K562 (cell line): Measurements from ENCODE around the gene MED22. TPM values are rescaled to one million over a fixed set of nuclear protein-coding genes. Genes with fewer than 3 reads are reported as not detected.

Experiments used
- ATAC-seq: fragments of 200-7000 bp; cut with Tn5 transposase; 3 replicates; pipeline ENCODE4 v1.9.1; 2020; ENCODE audit warnings: moderate library complexity
- BruUV-seq: library from RNA; stranded (reverse); fragments of 400-500 nt; replicated peaks from 2 replicates; lab custom pipeline; 2021; lab: Mats Ljungman, UMichigan
- CTCF ChIA-PET: fragments of 300-600 bp; formaldehyde crosslinking; extraction: SDS; loops from one replicate; lab custom pipeline; 2021; ENCODE audit warnings: low intra/inter-chr PET ratio; lab: Yijun Ruan, JAX
- POLR2A ChIA-PET: fragments of 300-600, 350-650 bp; sonication (Branson Sonifier 250); formaldehyde crosslinking; extraction: SDS; loops from one replicate; lab custom pipeline; 2021; ENCODE audit warnings: antibody characterized with exemption, inconsistent platforms; lab: Yijun Ruan, JAX
- DNase-seq, 4 experiments: peaks; one replicate each; pipeline versions ENCODE4 v3.0.0 to v3.0.0-alpha.2; 2011 to 2018; ENCODE audit warnings: low spot score in 3 of 4, mixed read lengths in 3 of 4; ENCODE audit errors: extremely low read depth in 1 of 4
- FAIRE-seq: peaks from 2 replicates; lab custom pipeline; 2011; peaks lifted over from hg19 to GRCh38; lab: Jason Lieb, UNC
- H2AFZ ChIP-seq: 2 replicates; pipeline ENCODE4 v1.6.0; 2011; ENCODE audit warnings: low read depth, low read length, control low read depth, inconsistent platforms
- H3K27ac ChIP-seq: fragments of 200-600 bp; 3 replicates; pipeline ENCODE4 v1.8.0; 2011; ENCODE audit warnings: low read depth, mild to moderate bottlenecking, control low read depth, inconsistent platforms, low read length, moderate library complexity, mixed read lengths; ENCODE audit errors: extremely low read depth
- H3K27me3 ChIP-seq, 2 experiments: fragments of 300-600 bp in 1 of 2; 2 replicates in 1 of 2; 3 replicates in 1 of 2; pipeline versions ENCODE4 v1.6.0 to v1.8.0; 2011; ENCODE audit warnings: inconsistent platforms in 2 of 2, low read length in 2 of 2, mild to moderate bottlenecking in 1 of 2, mixed read lengths in 1 of 2, moderate library complexity in 1 of 2; ENCODE audit not compliant: control insufficient read depth in 2 of 2, insufficient read depth in 2 of 2
- H3K36me3 ChIP-seq: fragments of 300-600 bp; 3 replicates; pipeline ENCODE4 v1.8.0; 2011; ENCODE audit warnings: mild to moderate bottlenecking, low read length, inconsistent platforms; ENCODE audit not compliant: control insufficient read depth, insufficient read depth
- H3K4me1 ChIP-seq, 2 experiments: fragments of 200-600 bp in 1 of 2; replicated peaks in 1 of 2; 2 replicates in 1 of 2; 3 replicates in 1 of 2; pipeline versions ENCODE4 v1.5.1 to v1.8.0; 2011; ENCODE audit warnings: inconsistent platforms in 2 of 2, low read length in 2 of 2, mild to moderate bottlenecking in 1 of 2, mixed read lengths in 1 of 2, moderate library complexity in 1 of 2; ENCODE audit not compliant: control insufficient read depth in 2 of 2, insufficient read depth in 2 of 2
- H3K4me2 ChIP-seq: 2 replicates; pipeline ENCODE4 v1.6.1; 2011; ENCODE audit warnings: low read length, control low read depth, inconsistent platforms, mixed read lengths; ENCODE audit not compliant: insufficient read depth
- H3K4me3 ChIP-seq: fragments of 200-600 bp; sonication (generic), shearing (Covaris generic); 2 replicates; pipeline ENCODE4 v1.5.1; 2016; ENCODE audit warnings: control low read depth, inconsistent platforms
- H3K79me2 ChIP-seq: fragments of 200-600 bp; 3 replicates; pipeline ENCODE4 v1.8.0; 2011; ENCODE audit warnings: low read length, inconsistent platforms; ENCODE audit not compliant: control insufficient read depth, insufficient read depth
- H3K9ac ChIP-seq, 2 experiments: 2 replicates each; pipeline versions ENCODE4 v1.6.0 to v1.6.1; 2011; ENCODE audit warnings: low read depth in 2 of 2, low read length in 2 of 2, control low read depth in 1 of 2, inconsistent platforms in 1 of 2, mild to moderate bottlenecking in 1 of 2, mixed read lengths in 1 of 2; ENCODE audit not compliant: insufficient read depth in 1 of 2
- H3K9me1 ChIP-seq: one replicate; pipeline ENCODE4 v1.6.0; 2011; ENCODE audit warnings: inconsistent platforms, mild to moderate bottlenecking, low read length, moderate library complexity; ENCODE audit not compliant: control insufficient read depth, insufficient read depth
- H3K9me3 ChIP-seq: replicated peaks from 2 replicates; pipeline ENCODE4 v1.5.1; 2011; ENCODE audit warnings: low read depth, low read length, inconsistent platforms; ENCODE audit not compliant: control insufficient read depth, insufficient read depth
- H4K20me1 ChIP-seq: replicated peaks from 2 replicates; pipeline ENCODE4 v1.6.1; 2011; ENCODE audit warnings: low read length, inconsistent platforms, mixed read lengths; ENCODE audit not compliant: control insufficient read depth, insufficient read depth
- CHD7 ChIP-seq: fragments of 200-600 bp; sonication (generic); IDR thresholded peaks from one replicate; pipeline ENCODE4 v1.6.1; 2012; ENCODE audit warnings: mild to moderate bottlenecking, low read depth, low read length, inconsistent platforms
- CREM ChIP-seq: IDR thresholded peaks from 2 replicates; pipeline ENCODE4 v1.6.1; 2014; ENCODE audit warnings: antibody characterized with exemption, low read depth
- GATA2 ChIP-seq: sonication (generic); formaldehyde crosslinking; IDR thresholded peaks from 2 replicates; pipeline ENCODE4 v1.4.0; 2020; ENCODE audit warnings: mild to moderate bottlenecking, missing genetic modification reagents
- NFATC3 ChIP-seq: fragments of 450-650 bp; IDR thresholded peaks from 2 replicates; pipeline ENCODE4 v1.6.1; 2017; ENCODE audit warnings: mild to moderate bottlenecking
- NKRF ChIP-seq: fragments of 450-650 bp; IDR thresholded peaks from 2 replicates; pipeline ENCODE4 v1.6.1; 2016; ENCODE audit warnings: borderline replicate concordance
- SAFB ChIP-seq: fragments of 200-400 bp; formaldehyde crosslinking; IDR thresholded peaks from 2 replicates; pipeline ENCODE4 v1.6.1; 2017; ENCODE audit warnings: low read depth, low read length, borderline replicate concordance
- SNRNP70 ChIP-seq: fragments of 200-400 bp; formaldehyde crosslinking; optimal IDR thresholded peaks from 2 replicates; pipeline ENCODE3; 2017; ENCODE audit warnings: low read depth, low read length
- STAG1 ChIP-seq: sonication (generic); formaldehyde crosslinking; IDR thresholded peaks from 2 replicates; pipeline ENCODE4 v1.5.0; 2020; ENCODE audit warnings: missing genetic modification reagents, borderline replicate concordance
- TEAD2 ChIP-seq: fragments of 450-650 bp; IDR thresholded peaks from 2 replicates; pipeline ENCODE4 v1.6.1; 2016; ENCODE audit warnings: missing genetic modification characterization, control low read depth, missing compliant biosample characterization
- ZNF764 ChIP-seq: fragments of 250-450 bp; sonication (Bioruptor Pico); IDR thresholded peaks from 2 replicates; pipeline ENCODE4 v1.4.0; 2020; ENCODE audit warnings: low read depth, mild to moderate bottlenecking, moderate library complexity
- WGBS: fragments of 100-300 bp; shearing (Covaris generic); methylation state at CpG from one replicate; pipeline ENCODE4 v1.1.6; 2016; ENCODE audit warnings: low coverage, mixed read lengths; ENCODE audit not compliant: insufficient coverage; ENCODE audit errors: missing lambda C conversion rate; 5-methylcytosine and 5-hydroxymethylcytosine counted together
- in situ Hi-C: fragments of 300-500 bp; cut with MboI; formaldehyde crosslinking; loops from 4 replicates; pipeline ENCODE4 v1.15.0; 2018; ENCODE audit warnings: inconsistent platforms, mixed read lengths
- intact Hi-C: fragments of 100-400 bp; cut with micrococcal nuclease; formaldehyde crosslinking; loops from 2 replicates; pipeline ENCODE4 v1.14.2; 2022
- polyA plus RNA-seq, 8 experiments: library from polyadenylated mRNA; depleted of rRNA in 4 of 8; stranded (reverse) in 5 of 8; unstranded in 3 of 8; fragments of >200 nt; fragmentation: Nextera tagmentation in 2 of 8; fragmentation: Illumina TruSeq in 1 of 8; extraction: Ambion mirVana in 2 of 8; extraction: Trizol in 1 of 8; gene quantifications; 2 replicates each; pipeline versions ENCODE4 v1.2.1 to v1.2.3, GENCODE V29; 2011 to 2014; ENCODE audit warnings: inconsistent platforms in 1 of 8, missing spikeins in 1 of 8
- total RNA-seq, 7 experiments: library from RNA; depleted of rRNA in 6 of 7; stranded (reverse); fragments of >200 nt in 6 of 7; fragmentation: Illumina TruSeq in 2 of 7; extraction: Trizol in 2 of 7; gene quantifications; 2 replicates each; pipeline versions ENCODE4 v1.2.1 to v1.2.3, GENCODE V29; 2011 to 2021; ENCODE audit warnings: low replicate concordance in 1 of 7

Gene MED22
- total and polyA plus RNA-seq, 9 of the 15 experiments (the other 6 are each of a cell fraction or from before 2014, with no cell fraction given) = 0.73 to 35.6 (median 22.3) TPM

DNA sequence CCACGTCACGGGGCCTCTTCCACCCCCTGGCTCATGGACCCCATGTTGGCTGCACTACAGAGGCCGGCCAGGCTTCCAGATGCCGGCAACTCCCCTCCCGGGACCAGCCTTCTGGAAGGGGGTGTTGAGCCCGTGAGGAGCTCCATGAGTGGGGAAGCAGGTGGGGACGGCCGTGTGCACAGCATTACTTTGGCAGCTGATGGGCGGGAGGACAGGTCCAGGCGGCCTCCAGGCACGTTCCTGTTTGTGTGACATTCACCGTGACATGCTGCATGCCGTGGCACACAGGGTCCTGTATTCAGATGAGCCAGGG is 43.8 kb downstream of the MED22 start:
- H3K4me3 ChIP-seq = no peak overlapping the region
- no peaks in the 10 kb centered on the region for H3K36me3 ChIP-seq
- BruUV-seq = no TSS peak
- H3K4me2 ChIP-seq = no peak overlapping the region
- FAIRE-seq (no peak), ATAC-seq (no peak), DNase-seq (no peak)
- H3K9me1 ChIP-seq = no peaks in the 10 kb centered on the region
- in situ Hi-C loops (no loop called here), intact Hi-C loops (no loop called here)
- H3K79me2 ChIP-seq = no peaks in the 10 kb centered on the region
- no peak overlapping the region for H3K9ac ChIP-seq
- H3K27ac ChIP-seq = no peak overlapping the region
- H3K9me3 ChIP-seq = peaks cover under 1% of the 10 kb centered on the region; the same call in 1 of the 2 replicates
- peaks cover 0 to 7% of the 10 kb centered on the region in 2 experiments; a peak in 1 of 5 replicates for H3K27me3 ChIP-seq
- peaks cover 3 to 20% of the 10 kb centered on the region in 2 experiments; a peak in 3 of 5 replicates for H3K4me1 ChIP-seq
- H2AFZ ChIP-seq = no peak overlapping the region
- ChIA-PET CTCF (no interaction called here), POLR2A (no interaction called here)
- no peaks in the 10 kb centered on the region for H4K20me1 ChIP-seq
- WGBS = 34% methylated on average over 11 of the region's 13 CpGs
- no peak for TF ChIP-seq SAFB
- no peak for TF ChIP-seq SNRNP70
- no peak for TF ChIP-seq NKRF
- no peak for TF ChIP-seq NFATC3
- no peak for TF ChIP-seq TEAD2
- TF ChIP-seq CREM = no peak
- no peak for TF ChIP-seq GATA2 (CRISPR knock-in tag)
- TF ChIP-seq STAG1 (CRISPR knock-in tag) = no peak
- TF ChIP-seq ZNF764 = no peak
- no peak for TF ChIP-seq CHD7
